ENCODE measurements around the gene ZC3H12A. TPM values are rescaled to one million over a fixed set of nuclear protein-coding genes. Genes with fewer than 3 reads are reported as not detected.
A peak's percentile ranks its signal among the peaks of the same experiment; 100 is the strongest.

The ZC3H12A gene
- total RNA-seq, 1 experiment from 2014 or later = 51.4 TPM

DNA sequence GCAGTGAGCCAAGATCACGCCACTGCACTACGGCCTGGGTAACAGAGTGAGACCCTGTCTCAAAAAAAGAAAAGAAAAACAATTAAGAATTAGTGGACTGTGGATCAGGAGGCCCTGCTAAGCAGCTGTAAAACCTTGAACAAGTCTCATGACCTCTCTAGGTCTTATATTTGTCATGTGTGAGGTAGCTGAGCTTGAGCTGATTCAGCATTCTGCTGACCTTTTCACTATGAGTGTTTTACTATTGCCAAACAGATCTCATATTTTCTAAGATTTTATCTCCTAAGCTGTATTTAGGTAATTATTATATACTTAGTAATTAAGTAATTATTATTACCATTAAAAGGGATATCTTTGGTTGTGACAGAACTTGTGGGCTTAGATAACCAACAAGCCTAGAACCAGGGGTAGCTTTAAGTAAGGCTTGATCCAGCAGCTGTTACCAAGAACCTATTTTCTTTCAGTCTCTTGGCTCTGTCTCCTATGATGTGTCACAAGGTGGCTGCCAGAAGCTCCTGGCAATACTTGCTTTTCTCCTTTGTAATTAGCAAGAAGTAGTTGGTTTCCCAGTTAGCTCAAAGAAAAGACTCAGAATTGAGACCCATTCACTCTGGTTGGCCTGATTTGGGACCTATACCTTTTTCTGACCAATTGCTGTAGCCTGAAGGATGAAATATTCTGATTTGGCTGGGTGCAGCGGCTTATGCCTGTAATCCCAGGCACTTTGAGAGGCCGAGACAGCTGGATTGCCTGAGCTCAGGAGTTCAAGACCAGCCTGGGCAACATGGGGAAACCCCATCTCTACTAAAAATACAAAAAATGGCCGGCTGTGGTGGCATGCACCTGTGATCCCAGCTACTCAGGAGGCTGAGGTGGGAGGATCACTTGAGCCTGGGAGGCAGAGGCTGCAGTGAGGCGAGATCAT, 8.5 kb upstream of the ZC3H12A start:
- Mint-ChIP-seq H3K4me3 (ENCODE audit: unreplicated experiment) (no peak overlapping the region), H3K4me1 (ENCODE audit: insufficient read depth, unreplicated experiment) (peaks cover 4% of the 10 kb centered on the region), H3K27ac (ENCODE audit: low read depth, unreplicated experiment) (no peak overlapping the region), H3K9me3 (ENCODE audit: unreplicated experiment) (no peaks in the 10 kb centered on the region), H3K27me3 (ENCODE audit: insufficient read depth, unreplicated experiment) (no peaks in the 10 kb centered on the region), H3K36me3 (ENCODE audit: insufficient read depth, unreplicated experiment) (no peaks in the 10 kb centered on the region)
- CTCF ChIA-PET = interaction anchor here (0.7 to 6.0 kb wide), 9 partner anchors 9 to 949 kb away, joined by 3 to 70 read pairs (median 6); no protein-coding TSS in a partner anchor
- BruUV-seq (replicated peaks) = no TSS peak
- POLR2A ChIA-PET = interaction anchor here (0.9 to 8.3 kb wide), 8 partner anchors 10 to 130 kb away, joined by 3 to 143 read pairs (median 6); partner anchors contain the start of genes GNL2, MEAF6 and ZC3H12A
- TF ChIP-seq, protein P1, sequence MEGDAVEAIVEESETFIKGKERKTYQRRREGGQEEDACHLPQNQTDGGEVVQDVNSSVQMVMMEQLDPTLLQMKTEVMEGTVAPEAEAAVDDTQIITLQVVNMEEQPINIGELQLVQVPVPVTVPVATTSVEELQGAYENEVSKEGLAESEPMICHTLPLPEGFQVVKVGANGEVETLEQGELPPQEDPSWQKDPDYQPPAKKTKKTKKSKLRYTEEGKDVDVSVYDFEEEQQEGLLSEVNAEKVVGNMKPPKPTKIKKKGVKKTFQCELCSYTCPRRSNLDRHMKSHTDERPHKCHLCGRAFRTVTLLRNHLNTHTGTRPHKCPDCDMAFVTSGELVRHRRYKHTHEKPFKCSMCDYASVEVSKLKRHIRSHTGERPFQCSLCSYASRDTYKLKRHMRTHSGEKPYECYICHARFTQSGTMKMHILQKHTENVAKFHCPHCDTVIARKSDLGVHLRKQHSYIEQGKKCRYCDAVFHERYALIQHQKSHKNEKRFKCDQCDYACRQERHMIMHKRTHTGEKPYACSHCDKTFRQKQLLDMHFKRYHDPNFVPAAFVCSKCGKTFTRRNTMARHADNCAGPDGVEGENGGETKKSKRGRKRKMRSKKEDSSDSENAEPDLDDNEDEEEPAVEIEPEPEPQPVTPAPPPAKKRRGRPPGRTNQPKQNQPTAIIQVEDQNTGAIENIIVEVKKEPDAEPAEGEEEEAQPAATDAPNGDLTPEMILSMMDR (IDR thresholded peaks at IDR 0.05; ENCODE audit: unreplicated experiment) = no peak
- peak; percentile 35 for DNase-seq (ENCODE audit: unreplicated experiment)
- intact Hi-C loops (cut with micrococcal nuclease) = no loop called here

DNA sequence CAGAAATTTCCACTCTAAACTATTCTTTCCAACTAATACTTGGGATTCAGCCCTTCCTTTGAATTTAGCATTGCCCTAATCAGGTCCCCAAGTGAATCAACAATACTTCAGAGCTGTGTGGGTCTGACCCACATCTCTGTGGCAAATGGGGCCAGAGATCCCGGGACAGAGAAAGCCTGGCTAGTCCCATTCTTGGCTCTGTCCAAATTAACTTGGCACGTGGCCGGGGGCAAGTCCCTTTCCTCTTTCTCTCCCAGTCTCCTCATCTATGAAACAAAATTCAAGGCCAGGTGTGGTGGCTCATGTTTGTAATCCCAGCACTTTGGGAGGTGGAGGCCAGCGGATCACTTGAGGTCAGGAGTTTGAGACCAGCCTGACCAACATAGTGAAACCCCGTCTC, 6.3 kb upstream of the ZC3H12A start:
- POLR2A ChIA-PET = interaction anchor here (8.3 kb wide), 1 partner anchor 7 kb away, joined by 143 read pairs; the partner anchor contains the start of gene ZC3H12A
- TF ChIP-seq, protein P1 (IDR thresholded peaks at IDR 0.05; ENCODE audit: unreplicated experiment) = no peak
- no peak overlapping the region for H3K4me3 Mint-ChIP-seq (ENCODE audit: unreplicated experiment)
- BruUV-seq (replicated peaks) = no TSS peak
- H3K4me1 Mint-ChIP-seq (ENCODE audit: insufficient read depth, unreplicated experiment) = peaks cover 22% of the 10 kb centered on the region
- H3K27ac Mint-ChIP-seq (ENCODE audit: low read depth, unreplicated experiment) = no peak overlapping the region
- intact Hi-C loops (cut with micrococcal nuclease) = no loop called here
- CTCF ChIA-PET = interaction anchor here (0.6 to 6.0 kb wide), 5 partner anchors 15 to 1204 kb away, joined by 3 to 70 read pairs (median 4); no protein-coding TSS in a partner anchor
- no peak for DNase-seq (ENCODE audit: unreplicated experiment)
- no peaks in the 10 kb centered on the region for H3K9me3 Mint-ChIP-seq (ENCODE audit: unreplicated experiment)
- H3K36me3 Mint-ChIP-seq (ENCODE audit: insufficient read depth, unreplicated experiment) = no peaks in the 10 kb centered on the region
- H3K27me3 Mint-ChIP-seq (ENCODE audit: insufficient read depth, unreplicated experiment) = no peaks in the 10 kb centered on the region

DNA sequence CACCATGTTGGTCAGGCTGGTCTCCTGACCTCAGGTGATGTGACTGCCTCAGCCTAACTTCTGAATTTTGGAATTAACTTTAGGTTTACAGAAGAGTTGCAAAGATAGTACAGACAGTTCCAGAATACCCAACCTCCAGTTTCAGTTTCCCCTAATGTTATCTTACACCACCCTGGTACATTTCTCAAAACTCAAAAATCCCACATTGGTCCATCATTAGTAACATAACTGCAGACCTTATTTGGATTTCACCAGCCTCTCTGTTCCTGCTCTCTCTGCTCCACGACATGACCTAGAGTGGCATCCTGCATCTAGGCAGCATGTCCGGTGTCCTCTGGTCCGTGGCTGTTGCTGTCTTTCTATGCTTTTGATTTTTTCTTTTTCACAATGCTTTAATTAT, 5.0 kb upstream of the ZC3H12A start:
- Mint-ChIP-seq H3K27me3 (ENCODE audit: insufficient read depth, unreplicated experiment) (no peaks in the 10 kb centered on the region), H3K4me3 (ENCODE audit: unreplicated experiment) (no peak overlapping the region), H3K36me3 (ENCODE audit: insufficient read depth, unreplicated experiment) (no peaks in the 10 kb centered on the region), H3K4me1 (ENCODE audit: insufficient read depth, unreplicated experiment) (peaks cover 31% of the 10 kb centered on the region), H3K9me3 (ENCODE audit: unreplicated experiment) (no peaks in the 10 kb centered on the region), H3K27ac (ENCODE audit: low read depth, unreplicated experiment) (peak overlapping the region; percentile 29)
- CTCF ChIA-PET = interaction anchor here (0.7 to 10.4 kb wide), 3 partner anchors 13 to 1634 kb away, joined by 3 to 144 read pairs (median 75); no protein-coding TSS in a partner anchor
- TF ChIP-seq, protein P1 (IDR thresholded peaks at IDR 0.05; ENCODE audit: unreplicated experiment) = no peak
- BruUV-seq (replicated peaks) = no TSS peak
- POLR2A ChIA-PET = no interaction called here
- DNase-seq (ENCODE audit: unreplicated experiment) = no peak
- intact Hi-C loops (cut with micrococcal nuclease) = no loop called here
